ENCODE results near the gene FXYD3.
"Not testable (repeated sequence)": the region's sequence is repeated elsewhere in the genome, so short reads cannot be mapped to it uniquely, and the experiment has no call there.

Gene FXYD3

GRCh38 chr19:35086455-35086854, 29.2 kb upstream of the FXYD3 start:
- no peak for DNase-seq (ENCODE audit: low read depth, low spot score)

- no peak for DNase-seq (ENCODE audit: low read depth, low spot score)
Measured at GRCh38 chr19:35087393-35087792, 28.2 kb upstream of the FXYD3 start.

- DNase-seq (ENCODE audit: low read depth, low spot score) = no peak
Measured at GRCh38 chr19:35088131-35088913, 27.3 kb upstream of the FXYD3 start.

- DNase-seq (ENCODE audit: low read depth, low spot score) = no peak
Measured at GRCh38 chr19:35089554-35089953, 26.1 kb upstream of the FXYD3 start.

GRCh38 chr19:35090160-35090505, 25.5 kb upstream of the FXYD3 start:
- DNase-seq (ENCODE audit: low read depth, low spot score) = no peak

- no peak for DNase-seq (ENCODE audit: low read depth, low spot score)
Measured at GRCh38 chr19:35090506-35091214, 25.0 kb upstream of the FXYD3 start.

GRCh38 chr19:35093430-35093829, 22.2 kb upstream of the FXYD3 start:
- DNase-seq (ENCODE audit: low read depth, low spot score) = no peak

GRCh38 chr19:35093941-35094647, 21.5 kb upstream of the FXYD3 start:
- no peak for DNase-seq (ENCODE audit: low read depth, low spot score)

- no peak for DNase-seq (ENCODE audit: low read depth, low spot score)
Measured at GRCh38 chr19:35094656-35095055, 21.0 kb upstream of the FXYD3 start.

GRCh38 chr19:35095667-35096368, 19.8 kb upstream of the FXYD3 start:
- no peak for DNase-seq (ENCODE audit: low read depth, low spot score)

- DNase-seq (ENCODE audit: low read depth, low spot score) = no peak
Measured at GRCh38 chr19:35098413-35099049, 17.1 kb upstream of the FXYD3 start.

GRCh38 chr19:35099155-35099896, 16.3 kb upstream of the FXYD3 start:
- no peak for DNase-seq (ENCODE audit: low read depth, low spot score)

GRCh38 chr19:35099897-35100275, 15.7 kb upstream of the FXYD3 start:
- no peak for DNase-seq (ENCODE audit: low read depth, low spot score)

GRCh38 chr19:35100588-35101533, 14.8 kb upstream of the FXYD3 start:
- no peak for DNase-seq (ENCODE audit: low read depth, low spot score)

GRCh38 chr19:35101949-35102348, 13.7 kb upstream of the FXYD3 start:
- not testable (repeated sequence) for DNase-seq (ENCODE audit: low read depth, low spot score)

GRCh38 chr19:35103614-35104013, 12.0 kb upstream of the FXYD3 start:
- not testable (repeated sequence) for DNase-seq (ENCODE audit: low read depth, low spot score)

GRCh38 chr19:35104361-35104760, 11.3 kb upstream of the FXYD3 start:
- DNase-seq (ENCODE audit: low read depth, low spot score) = no peak

GRCh38 chr19:35105047-35105410, 10.6 kb upstream of the FXYD3 start:
- no peak for DNase-seq (ENCODE audit: low read depth, low spot score)

GRCh38 chr19:35105411-35106290, 10.0 kb upstream of the FXYD3 start:
- DNase-seq (ENCODE audit: low read depth, low spot score) = no peak
